Activated CD8-positive, alpha-beta memory T cell treated with anti-CD3 and anti-CD28 coated beads, Interleukin-2, amount 50 U/mL, for 24 hours (primary cell): ENCODE results near the gene CHD8.

Experiments used
- DNase-seq: peaks from one replicate; pipeline ENCODE4 v3.0.0-alpha.2; 2020; ENCODE audit errors: extremely low read depth

Gene CHD8

DNA sequence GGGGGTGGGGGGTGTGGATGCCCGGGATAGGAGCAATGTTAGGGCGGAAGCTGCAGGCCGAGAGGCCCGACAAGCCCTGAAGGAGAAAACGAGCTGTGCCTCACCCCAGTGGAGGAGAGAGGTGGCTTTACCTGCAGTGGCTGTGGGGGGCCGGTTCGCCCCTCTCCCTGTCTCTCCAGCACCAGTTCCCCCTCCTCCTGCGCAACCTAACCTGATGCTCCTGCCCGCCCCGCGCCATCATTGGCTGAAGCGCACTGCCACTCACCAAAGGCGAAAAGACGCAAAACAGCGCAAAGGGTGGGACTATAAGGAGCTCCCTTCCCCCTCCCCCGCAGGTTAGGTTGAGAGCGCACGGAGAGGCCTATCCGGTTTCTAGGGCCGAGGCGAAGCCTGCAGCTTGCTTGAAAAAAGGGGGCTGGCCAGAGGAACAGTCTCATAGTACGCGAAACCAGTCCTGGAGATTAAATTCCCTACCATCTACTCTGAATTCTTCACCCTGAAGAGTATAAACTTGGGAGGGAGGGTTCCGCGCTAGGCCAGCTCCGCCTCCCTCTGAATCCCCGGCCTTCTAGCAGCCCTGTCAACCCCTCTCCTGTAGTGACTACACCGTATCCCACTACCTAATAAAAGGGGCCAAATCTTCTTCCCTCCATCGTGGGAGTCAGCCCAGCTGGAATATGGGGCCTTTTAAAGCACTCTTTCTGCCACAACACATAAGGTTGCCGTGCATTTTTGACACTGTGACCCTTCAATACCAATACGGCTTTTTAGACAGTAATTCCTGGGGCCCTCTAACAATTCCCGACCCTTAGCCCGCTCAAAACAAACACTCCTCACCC lies 18.6 kb downstream of the CHD8 start:
- DNase-seq: peak; percentile 98

DNA sequence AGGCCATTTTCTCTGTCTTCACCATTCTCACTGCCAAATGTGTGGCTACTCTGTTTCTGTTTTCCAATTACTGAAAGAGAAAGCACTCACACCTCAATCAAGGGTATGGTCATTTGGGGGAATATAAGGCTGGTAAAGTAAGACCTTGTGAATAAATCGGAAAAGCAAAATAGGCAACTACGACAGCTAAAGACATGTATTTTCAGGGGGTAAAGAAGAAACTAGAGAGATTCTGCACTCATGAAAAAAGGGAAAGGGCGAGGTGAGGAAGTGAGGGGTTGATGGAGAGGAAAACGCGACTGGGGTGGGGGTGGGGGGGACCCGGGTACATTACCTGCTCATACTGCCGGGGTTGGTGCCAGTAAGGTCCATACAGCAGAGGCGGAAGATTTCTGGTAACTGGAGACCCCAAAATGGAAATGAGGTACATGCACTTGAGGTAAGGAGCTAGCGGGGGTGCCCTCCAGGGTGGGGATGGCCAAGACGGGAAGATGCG lies 19.3 kb downstream of the CHD8 start:
- no peak for DNase-seq

DNA sequence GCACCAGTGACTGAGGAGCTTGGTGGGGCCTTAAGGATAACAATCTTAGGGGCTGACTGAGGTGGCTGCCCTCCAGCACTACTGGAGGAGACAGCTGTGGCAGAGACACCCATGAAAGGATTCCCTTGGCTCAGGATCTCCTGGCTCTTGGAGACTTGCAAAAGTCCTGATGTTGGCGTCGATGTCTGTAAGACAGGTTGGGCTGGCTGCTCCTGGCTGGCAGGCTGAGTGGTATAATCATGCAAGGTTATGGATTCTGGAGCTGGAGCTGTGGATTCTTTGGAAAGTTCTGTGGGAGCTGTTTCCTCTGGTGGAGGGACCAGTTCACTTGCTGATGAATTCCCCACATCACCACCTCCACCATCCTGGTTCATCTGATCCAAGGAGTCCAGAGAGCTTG lies 24.8 kb downstream of the CHD8 start:
- DNase-seq: no peak

DNA sequence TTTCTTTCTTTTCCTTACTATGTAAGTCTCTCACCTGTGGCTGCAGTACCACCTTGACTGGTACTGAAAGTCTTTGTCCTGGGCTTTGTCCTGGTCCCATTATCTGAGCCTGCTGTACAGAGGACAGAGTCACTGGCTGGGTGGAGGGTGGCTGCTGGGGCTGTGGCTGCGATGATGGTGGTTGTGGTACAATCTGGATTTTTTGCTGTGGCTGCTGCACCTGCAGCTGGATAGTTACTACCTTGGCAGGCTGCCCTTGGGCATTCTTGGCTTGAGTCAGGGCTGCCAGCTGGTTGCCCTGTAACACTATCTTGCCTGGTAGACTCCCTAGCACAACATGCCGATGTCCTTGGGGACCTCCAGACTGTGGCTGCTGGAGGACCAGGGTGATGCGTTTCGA lies 27.0 kb downstream of the CHD8 start:
- DNase-seq: no peak

DNA sequence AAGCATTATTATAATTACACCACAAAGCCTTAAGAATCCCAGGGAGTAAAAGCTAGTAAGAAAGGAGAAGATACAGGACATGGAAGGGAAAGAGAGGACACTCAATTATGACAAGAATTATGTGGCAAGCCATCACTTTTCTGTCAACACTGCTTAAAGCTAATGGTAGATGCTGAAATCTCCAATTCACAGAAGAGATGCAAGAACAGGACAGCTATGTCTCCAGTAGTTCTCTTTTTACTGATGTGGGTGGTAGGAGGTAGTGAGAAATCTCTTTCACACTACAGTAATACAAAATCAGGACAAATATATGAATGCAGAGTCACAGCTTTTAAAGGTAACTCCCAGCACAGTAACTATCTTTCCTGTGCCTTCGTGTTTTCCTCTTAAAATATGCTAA lies 29.2 kb downstream of the CHD8 start:
- no peak for DNase-seq

DNA sequence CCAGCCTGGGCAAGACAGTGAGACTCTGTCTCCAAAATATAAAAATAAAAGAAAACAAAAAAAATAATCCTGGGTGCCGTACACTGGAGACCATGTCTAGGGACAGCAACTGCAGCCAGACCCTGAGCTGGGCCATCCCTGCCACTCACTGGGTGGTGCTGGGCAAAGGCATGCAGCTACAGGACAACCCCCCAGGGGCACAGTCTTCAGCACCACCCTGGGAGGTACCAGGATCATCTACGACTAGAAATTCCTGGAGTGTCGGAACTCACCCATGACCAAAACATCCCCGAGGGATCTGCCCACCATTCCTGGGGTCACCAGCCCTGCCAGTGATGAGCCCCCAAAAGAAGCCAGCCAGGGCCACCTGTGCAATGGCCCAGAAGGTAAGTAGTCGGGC lies 36.4 kb downstream of the CHD8 start:
- DNase-seq: no peak

DNA sequence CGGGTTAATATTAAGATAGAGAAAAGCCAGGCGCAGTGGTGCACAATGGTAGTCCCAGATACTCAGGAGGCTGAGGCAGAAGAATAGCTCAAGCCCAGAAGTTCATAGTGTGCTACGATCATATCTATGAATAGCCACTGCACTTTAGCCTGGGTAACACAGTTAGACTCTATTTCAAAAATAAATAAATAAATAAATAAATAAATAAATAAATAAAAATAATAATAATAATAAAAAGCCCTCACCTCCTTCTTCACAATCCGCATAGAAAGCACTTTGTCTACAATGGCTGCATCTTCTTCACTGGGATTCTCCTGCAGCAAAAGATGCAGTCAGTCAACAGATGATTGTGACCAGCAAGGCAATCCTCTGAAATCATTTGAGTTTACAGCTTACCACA lies 40.6 kb downstream of the CHD8 start:
- DNase-seq: no peak

DNA sequence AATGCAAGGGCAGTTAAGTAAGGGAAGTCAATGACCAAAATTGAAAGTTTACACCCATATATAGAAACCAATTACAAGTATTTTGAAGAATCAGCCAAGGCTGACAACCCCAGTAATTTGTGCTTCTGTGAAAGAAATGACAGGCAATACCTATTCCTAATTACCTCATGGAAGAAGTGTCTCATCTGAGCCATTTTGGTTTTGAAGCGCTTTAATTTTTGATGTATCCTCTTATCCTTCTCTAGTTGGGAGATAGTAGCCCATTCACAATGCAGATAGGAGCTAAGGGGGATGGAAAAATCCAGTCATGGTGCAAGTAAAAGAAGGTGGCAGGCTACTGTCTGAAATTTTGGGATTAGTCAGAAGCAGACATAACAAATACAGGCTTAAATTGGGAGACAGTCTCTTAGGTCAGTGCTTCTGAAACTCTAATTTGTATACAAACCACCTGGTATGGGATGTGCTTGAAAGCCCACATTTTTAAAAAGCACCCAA lies 41.7 kb downstream of the CHD8 start:
- DNase-seq: no peak

DNA sequence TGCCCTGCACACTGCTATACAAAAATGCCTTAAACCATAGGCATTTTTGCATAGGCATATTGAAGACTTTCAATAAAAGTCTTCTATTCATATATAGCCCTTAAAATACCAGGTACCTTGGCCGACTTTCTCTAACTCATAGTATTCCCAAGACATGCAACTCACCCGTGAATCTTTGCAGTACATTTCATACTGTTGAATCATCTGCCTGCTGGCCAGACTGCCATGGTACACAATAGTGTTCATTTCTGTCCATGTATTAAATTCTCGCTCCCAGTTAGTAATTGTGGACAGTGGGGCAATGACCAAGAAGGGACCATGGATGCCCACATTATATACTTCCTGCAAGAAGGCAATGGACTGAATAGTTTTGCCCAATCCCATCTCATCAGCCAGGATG lies 47.8 kb downstream of the CHD8 start:
- DNase-seq: no peak

DNA sequence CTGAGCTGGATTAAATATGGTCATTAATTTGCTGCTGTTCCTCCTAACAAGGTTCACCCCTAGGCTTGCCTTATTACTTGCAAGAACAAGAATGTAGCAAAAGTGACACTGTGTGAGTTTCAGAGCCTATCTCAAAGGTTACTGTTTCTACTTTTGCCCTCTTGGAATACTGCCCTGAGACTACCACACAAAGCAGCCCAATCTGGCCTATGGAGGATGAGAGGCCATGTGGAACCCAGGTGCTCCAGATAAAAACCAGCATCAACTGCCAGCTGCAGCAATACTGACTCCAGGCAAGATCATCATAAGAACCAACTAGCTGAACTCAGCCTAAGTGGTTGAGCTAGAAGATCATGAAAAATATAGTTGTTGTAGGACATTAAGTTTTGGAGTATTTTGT lies 49.7 kb downstream of the CHD8 start:
- no peak for DNase-seq

DNA sequence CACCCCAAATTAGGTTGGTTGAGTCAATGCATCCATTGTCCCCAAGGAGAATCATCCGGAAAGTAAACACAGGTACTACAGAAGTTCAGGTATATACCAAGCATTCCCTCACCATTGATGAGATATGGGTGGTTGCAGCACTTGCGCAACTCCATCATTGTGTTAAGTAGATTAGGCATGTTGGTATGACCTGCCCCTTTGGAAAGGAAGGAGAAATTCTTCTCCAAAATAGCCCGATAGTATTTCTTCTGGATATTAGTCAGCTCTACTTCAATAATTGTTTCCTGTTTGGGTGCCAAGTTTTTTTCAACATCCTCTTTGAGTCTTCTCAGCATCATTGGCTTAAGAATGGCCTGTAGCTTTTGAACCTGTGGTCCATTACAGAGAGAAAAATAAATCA lies 50.8 kb downstream of the CHD8 start:
- no peak for DNase-seq

DNA sequence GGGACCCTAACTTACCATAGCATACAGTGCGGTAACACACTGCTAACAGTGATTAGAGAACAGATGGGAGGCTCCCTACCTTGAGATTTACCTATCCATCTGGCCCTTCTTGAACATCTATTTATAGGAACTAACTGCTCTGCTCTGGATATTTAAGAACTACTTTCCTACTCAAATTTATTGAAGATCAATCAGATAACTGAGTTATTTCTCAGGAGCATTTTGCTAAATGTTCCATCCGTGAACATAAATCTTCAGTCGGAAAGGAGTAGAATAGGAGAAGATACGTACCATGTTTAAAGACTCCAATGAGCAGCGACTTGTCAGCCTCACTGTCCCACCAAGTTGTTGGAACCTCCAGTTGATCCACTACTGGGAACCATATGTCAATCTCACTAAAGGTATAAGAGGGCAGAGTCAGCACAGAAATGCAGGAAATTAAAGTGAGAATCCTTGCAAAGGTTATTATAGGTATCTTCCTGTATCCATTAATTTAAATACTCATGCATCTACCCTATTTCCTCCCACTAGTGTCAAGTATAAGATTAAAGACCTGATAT lies 56.5 kb downstream of the CHD8 start:
- DNase-seq: no peak

DNA sequence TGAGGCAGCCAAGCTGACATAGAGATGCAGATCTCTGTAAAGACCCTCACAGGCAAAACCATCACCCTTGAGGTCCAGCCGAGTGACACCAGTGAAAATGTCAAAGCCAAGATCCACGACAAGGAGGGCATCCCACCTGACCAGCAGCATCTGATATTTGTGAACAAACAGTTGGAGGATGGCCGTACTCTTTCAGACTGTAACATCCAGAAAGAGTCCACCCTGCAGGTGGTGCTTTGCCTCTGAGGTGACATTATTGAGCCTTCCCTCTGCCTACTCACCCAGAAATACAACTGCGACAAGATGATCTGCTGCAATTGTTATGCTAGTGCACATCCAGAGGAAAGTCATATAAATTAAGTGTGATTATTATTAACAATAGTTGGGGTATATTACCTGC lies 57.0 kb downstream of the CHD8 start:
- no peak for DNase-seq

DNA sequence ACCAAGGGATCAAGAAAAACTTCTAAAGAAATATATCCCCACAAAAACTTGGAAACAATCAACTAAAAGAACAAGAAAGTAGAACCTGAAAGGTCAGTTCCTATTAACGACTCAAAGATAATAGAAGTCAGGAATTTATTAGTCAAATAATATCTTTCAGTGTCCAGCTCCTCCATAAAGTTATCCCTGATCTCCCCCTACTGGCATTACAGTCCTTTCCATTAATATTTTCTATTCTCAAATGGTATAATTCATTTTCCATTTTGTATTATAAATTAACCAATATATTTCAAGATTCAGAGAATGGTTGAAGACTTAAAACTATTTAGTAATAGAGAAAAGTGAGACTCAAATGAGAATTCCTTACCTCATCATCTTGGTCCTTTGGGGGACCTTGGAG lies 60.5 kb downstream of the CHD8 start:
- no peak for DNase-seq

DNA sequence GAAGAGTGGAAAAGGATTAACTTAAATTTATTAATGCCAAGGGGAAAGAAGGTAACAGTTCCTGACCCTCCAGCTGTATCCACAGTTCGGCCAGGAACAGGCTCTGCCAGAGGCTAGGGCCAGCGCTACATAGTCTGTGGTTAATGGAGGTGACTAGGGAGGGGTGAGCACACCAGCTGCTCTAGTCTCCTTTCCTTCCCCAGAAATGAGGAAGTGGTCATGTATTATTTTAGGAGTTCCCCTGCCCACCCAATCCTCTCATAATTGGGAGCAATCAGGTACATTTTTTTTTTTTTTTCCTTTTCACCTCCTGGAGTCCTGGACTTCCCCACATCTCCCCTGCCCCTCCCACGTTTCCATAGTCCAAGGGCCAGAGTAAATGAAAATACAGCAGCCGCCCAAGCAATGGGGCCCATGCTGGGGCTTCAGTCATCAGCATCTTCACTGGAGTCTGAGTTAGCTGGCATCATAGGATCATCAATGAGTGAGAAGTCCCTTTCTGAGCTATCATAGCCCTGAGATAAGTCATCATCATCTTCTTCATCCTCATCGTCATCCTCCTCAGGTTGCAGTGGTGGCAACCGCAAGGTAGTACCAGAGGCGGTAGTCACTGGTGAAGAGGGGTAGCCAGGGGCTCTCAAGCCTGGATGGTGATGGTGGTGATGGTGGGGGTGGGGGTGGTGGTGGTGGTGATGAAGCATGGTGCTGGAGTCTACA lies 70.6 kb downstream of the CHD8 start:
- no peak for DNase-seq

DNA sequence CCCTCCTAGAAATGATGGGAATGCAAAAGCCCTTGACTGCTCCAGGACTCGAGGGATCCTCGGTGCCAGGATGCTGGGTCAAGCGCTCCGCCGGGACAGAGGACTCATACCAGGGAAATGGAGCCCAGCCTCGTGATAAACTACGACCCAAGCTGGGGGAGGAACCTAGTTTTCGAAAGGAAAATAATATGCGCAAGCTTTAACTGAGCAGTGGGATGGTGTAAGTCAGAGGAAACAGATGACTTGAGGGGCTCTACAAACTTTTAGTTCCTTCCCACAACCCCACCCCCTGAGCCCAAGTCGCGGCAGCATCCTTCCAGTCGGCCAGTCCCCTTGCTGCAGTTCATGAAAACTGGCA lies 71.5 kb downstream of the CHD8 start:
- no peak for DNase-seq

DNA sequence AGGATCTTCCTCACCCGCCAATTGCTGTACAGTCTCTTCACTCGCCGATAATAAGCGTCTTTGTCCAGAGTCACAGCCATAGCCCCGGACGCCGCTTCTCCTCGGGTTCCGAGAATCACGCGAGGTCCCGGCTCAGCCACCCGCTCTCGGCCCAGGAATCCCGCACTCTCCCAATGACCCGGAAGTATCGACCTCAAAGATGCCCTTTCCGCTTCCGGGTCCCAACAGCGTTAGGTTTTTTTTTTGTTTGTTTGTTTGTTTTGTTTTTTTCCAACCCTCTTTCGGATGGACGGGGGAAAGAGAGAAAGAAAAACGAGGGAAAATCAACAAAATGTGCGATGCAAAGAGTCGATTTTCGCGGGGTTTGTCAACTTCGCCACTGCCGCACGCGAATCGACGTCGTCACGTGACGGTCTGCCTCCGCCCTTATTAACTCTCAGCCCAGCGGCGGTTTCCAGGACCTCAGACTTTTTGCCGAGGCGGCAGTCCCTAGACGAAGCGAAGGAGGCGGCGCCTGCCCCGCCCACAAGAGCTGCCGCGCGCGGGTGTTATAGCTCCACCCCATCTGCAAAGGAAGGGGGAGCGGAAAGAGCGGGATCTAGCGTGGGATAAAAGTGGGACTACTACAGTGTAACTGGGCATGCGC lies 72.0 kb downstream of the CHD8 start, which contains the start of gene SUPT16H:
SUPT16H (minus strand) TSS at position 172 of the 646 bp plus-strand sequence; CDS start at position 80, 92 bp downstream.
- peak; percentile 92 for DNase-seq

DNA sequence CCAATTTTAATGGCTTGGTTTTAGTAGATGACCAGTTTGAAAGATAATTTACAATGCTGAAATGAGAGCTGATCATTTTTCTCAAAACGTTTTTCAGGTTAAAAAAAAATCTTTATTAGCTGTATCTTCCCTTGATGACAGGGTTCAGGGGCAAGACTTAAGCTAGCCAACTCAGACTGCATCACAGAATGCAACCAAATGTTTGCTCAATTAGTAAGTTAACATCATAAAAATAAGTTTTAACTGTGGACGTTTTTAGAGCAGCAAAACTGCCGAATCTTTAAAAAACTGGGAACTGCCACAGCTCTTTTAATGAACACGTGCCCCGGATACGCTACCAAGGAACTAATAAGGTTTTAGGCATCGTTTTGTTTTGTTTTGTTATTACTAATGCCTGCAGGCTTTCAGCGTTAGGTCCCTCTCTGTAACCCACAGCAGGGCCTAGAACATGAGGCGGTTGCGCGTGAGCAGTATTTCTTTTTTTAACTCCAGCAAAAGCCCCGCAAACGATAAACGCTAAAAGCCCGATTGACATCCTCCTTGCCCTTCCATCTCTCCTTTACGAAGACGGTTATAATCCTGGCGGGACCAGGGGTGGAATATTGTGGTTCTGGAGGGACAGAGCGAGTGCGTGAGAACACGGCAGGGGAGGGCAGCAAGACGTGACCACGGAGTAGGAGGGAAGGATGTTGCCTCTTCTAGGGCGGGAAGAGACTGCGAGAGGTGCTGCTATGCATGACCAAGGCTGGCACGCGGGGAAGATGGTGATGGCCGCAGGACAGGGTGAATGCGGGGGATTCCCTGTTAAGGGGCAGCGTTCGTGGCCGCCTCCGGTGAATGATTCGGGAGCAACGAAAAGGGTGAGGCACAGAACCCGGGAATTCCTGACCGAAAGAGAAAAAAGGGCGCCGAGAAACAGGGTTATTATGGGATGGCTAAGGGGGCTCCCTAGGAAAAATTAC lies 72.8 kb downstream of the CHD8 start:
- DNase-seq: no peak

DNA sequence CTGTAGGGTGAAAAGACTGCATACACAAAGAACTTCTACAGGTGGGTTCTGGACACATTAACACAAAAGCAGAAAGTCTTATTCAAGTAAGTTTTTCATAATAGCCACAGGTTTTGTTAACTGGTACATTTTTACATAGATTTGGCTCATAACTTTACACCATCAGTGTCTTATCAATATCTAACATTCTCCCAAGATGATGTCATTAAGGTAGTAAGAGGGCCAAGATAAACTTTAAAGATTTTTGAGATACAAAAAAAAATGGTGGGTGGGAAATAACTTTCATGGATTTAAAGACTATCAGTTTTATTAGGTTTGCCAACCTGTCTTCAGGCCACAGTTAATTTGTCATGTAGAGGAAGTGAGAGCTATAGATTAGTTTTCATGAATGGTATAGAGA lies 73.8 kb downstream of the CHD8 start:
- DNase-seq: no peak

DNA sequence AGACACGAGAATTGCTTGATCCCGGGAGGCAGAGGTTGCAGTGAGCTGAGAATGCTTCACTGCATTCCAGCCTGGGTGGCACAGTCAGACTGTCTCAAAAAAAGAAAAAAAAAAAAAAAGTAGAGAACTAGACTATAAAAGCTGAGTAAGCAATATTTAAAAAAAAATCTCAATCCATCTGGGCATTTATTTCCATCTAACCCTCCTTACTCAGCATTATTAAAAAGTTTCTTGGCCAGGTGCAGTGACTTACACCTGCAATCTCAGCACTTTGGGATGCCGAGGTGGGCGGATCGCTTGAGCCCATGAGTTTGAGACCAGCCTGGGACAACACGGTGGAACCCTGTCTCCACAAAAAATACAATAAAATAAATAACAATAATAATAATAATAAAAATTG lies 76.6 kb downstream of the CHD8 start:
- DNase-seq: no peak

DNA sequence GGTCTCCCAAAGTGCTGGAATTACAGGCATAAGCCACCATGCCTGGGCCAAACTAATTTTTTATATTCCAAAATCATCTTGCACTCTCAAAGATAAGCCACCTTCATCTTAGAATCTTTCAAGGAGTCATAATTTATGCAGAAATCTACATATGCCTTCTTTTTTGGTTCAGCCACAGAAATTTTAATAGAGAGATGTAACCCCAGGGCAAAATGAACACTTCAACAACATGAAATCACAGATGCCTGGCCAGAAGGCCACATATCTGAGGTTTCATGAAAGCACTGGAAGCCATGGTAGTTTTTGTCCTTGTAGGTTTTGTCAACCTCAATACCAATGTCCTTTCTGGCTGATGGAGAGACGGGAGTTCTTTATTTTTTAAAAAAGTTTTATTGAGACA lies 81.9 kb downstream of the CHD8 start:
- no peak for DNase-seq
